ENCODE results near the gene C3orf49. TPM values are rescaled to one million over a fixed set of nuclear protein-coding genes. Genes with fewer than 3 reads are reported as not detected.

C3orf49 gene
- total RNA-seq, 3 donors from 2014 or later, result not detected

- ATAC-seq (no peak), DNase-seq (no peak)
- TF ChIP-seq CTCF (IDR thresholded peaks at IDR 0.05), result no peak
- intact Hi-C loops (cut with DNase I, micrococcal nuclease), result no loop called here
- Histone ChIP-seq H3K36me3 (ENCODE audit: low read depth) (no peaks in the 10 kb centered on the region), H3K4me3 (no peak overlapping the region), H3K9me3 (no peaks in the 10 kb centered on the region), H3K4me1 (ENCODE audit: low read depth) (no peaks in the 10 kb centered on the region)
Observed at GRCh38 chr3:63849175-63849574, 30.1 kb downstream of the C3orf49 start.

- Histone ChIP-seq H3K36me3 (ENCODE audit: low read depth) (no peaks in the 10 kb centered on the region), H3K4me3 (no peak overlapping the region), H3K4me1 (ENCODE audit: low read depth) (no peaks in the 10 kb centered on the region), H3K9me3 (no peaks in the 10 kb centered on the region)
- no peak for DNase-seq
- no peak for TF ChIP-seq CTCF (IDR thresholded peaks at IDR 0.05)
- intact Hi-C loops (cut with DNase I, micrococcal nuclease), result no loop called here
- ATAC-seq, result no peak
Observed at GRCh38 chr3:63851287-63851686, 32.2 kb downstream of the C3orf49 start.

GRCh38 chr3:63853106-63853505 is 34.0 kb downstream of the C3orf49 start:
- Histone ChIP-seq H3K4me1 (ENCODE audit: low read depth) (no peaks in the 10 kb centered on the region), H3K9me3 (no peaks in the 10 kb centered on the region), H3K36me3 (ENCODE audit: low read depth) (no peaks in the 10 kb centered on the region), H3K4me3 (no peak overlapping the region)
- intact Hi-C loops (cut with DNase I, micrococcal nuclease), result no loop called here
- no peak for TF ChIP-seq CTCF (IDR thresholded peaks at IDR 0.05)
- DNase-seq (no peak), ATAC-seq (no peak)

- H3K9me3 ChIP-seq, result no peaks in the 10 kb centered on the region
- intact Hi-C loops (cut with DNase I, micrococcal nuclease), result no loop called here
- no peak for ATAC-seq
- no peaks in the 10 kb centered on the region for H3K4me1 ChIP-seq (ENCODE audit: low read depth)
- no peak overlapping the region for H3K4me3 ChIP-seq
- no peak for TF ChIP-seq CTCF (IDR thresholded peaks at IDR 0.05)
- no peaks in the 10 kb centered on the region for H3K36me3 ChIP-seq (ENCODE audit: low read depth)
- DNase-seq, result no peak
Observed at GRCh38 chr3:63855333-63855940, 36.3 kb downstream of the C3orf49 start.

- no peak for ATAC-seq
- no peak overlapping the region for H3K4me3 ChIP-seq
- no peak for TF ChIP-seq CTCF (IDR thresholded peaks at IDR 0.05)
- no peaks in the 10 kb centered on the region for H3K36me3 ChIP-seq (ENCODE audit: low read depth)
- H3K4me1 ChIP-seq (ENCODE audit: low read depth), result no peaks in the 10 kb centered on the region
- H3K9me3 ChIP-seq, result no peaks in the 10 kb centered on the region
- DNase-seq, result no peak
- intact Hi-C loops (cut with DNase I, micrococcal nuclease), result no loop called here
Observed at GRCh38 chr3:63857311-63857710, 38.2 kb downstream of the C3orf49 start.

GRCh38 chr3:63860776-63861175 is 41.7 kb downstream of the C3orf49 start:
- ATAC-seq (no peak), DNase-seq (no peak)
- no peaks in the 10 kb centered on the region for H3K36me3 ChIP-seq (ENCODE audit: low read depth)
- H3K9me3 ChIP-seq, result no peaks in the 10 kb centered on the region
- TF ChIP-seq CTCF (IDR thresholded peaks at IDR 0.05), result no peak
- no peak overlapping the region for H3K4me3 ChIP-seq
- intact Hi-C loops (cut with DNase I, micrococcal nuclease), result no loop called here
- H3K4me1 ChIP-seq (ENCODE audit: low read depth), result peaks cover 5% of the 10 kb centered on the region

Measured in mucosa of descending colon (tissue), 3 donors.